Activated CD4-positive, alpha-beta T cell treated with anti-CD3 and anti-CD28 coated beads for 48 hours (primary cell): ENCODE results near the gene ZBTB34.

Source experiments
- DNase-seq: peaks from one replicate; pipeline ENCODE4 v3.0.0-alpha.2; 2020

Gene ZBTB34

DNA sequence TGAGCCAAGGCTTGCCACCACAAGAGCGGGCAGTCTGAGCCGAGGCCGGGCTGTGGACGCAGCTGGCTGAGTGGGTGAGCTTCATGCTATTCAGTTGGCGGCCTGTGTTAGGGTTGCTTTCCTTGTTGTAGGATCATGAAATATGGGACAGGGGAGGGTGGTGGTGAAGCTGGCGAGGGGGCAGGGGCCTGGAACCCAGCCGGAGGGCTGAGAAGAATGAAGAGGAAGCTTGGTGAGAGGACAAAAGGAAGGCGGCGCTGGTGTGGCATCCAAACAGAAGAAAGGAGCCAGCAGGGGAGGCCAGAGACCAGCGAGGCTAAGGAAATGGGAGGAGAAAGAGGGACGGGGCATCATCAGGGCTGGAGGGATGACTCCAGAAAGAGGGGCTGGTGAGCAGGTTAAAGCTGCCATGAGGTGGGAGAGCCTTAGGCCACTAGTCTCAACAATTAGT, 72.5 kb downstream of the ZBTB34 start:
- no peak for DNase-seq

DNA sequence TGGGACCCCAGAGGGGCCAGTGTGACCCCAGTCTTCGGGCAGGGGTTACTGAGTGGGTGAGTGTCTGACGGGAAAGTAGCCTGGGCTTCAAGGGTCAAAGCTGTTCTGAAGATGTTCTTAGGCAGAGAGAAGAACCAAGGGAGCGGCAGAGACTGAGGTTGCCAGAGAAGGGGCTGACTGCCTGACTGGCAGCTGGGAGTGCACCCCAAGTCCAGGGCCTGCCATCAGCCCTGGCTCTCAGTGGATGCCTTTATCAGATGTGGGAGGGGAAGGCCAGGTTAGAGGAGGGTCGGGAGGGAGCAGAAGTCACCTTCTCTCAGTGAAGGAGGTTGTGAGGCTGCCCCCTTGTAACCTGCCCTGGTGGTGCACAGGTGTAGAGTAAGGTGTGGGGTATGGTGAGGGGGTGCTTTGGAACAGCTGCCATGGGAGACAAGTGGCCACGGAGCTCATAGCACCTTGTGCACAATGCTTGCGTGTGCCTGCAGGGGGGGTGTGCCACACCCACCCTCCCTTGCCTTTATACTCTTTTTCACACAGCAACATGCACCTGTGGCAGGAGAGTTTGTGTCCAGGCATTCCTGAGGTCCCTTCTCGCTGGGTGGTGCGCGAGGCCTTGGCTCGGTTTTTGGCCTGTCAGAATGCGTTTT, 73.0 kb downstream of the ZBTB34 start:
- DNase-seq: no peak

DNA sequence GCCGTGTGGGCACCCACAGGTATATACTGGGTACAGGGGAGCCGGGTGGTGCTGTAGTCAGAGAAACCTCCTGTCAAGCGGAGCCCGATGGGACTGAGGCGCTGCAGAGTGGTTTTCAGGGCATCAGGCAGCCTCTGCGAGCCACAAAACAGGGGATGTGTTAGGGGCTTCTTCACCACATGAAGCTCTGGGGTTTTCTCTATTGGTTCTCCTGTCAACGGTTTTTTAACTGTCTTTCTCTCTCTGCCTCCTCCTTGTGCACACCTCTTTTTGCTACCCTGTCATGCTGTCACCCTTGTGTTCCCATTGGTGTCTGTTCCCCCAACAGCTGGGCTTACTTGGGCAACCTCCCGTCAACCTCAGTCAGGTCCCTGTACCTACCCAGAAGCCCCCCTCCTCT, 74.0 kb downstream of the ZBTB34 start:
- no peak for DNase-seq
